ENCODE results near the gene AAMP.

Gene AAMP

GRCh38 chr2:218269900-218270720, at the start of gene AAMP, which contains the start of gene PNKD:
Gene AAMP (minus strand): TSS chr2:218270137. CDS start chr2:218270086, 51 bp downstream.
Gene PNKD (plus strand): TSS chr2:218270519. CDS start chr2:218270536, 17 bp downstream.
- Histone ChIP-seq H3K27me3 (replicated peaks; ENCODE audit: insufficient read depth, low read length) (no peaks in the 10 kb centered on the region), H3K36me3 (replicated peaks; ENCODE audit: insufficient read depth, low read length) (no peaks in the 10 kb centered on the region; the same call in 1 of the 2 replicates), H3K4me3 (ENCODE audit: low read length) (peak within 1 kb of the TSS; percentile 98), H3K4me2 (ENCODE audit: low read depth, low read length) (peak within 1 kb of the TSS; percentile 95), H4K20me1 (ENCODE audit: insufficient read depth, low read length) (no peaks in the 10 kb centered on the region), H3K9me3 (replicated peaks; ENCODE audit: insufficient read depth, low read length) (no peaks in the 10 kb centered on the region), H2AFZ (ENCODE audit: low read length) (peak within 1 kb of the TSS; percentile 73), H3K27ac (ENCODE audit: low read length) (peak within 1 kb of the TSS; percentile 23; the same call in 1 of the 2 replicates), H3F3A (ENCODE audit: insufficient read depth, low read length) (no peaks in the 10 kb centered on the region; the same call in 1 of the 2 replicates), H3K9ac (ENCODE audit: low read length) (peak within 1 kb of the TSS; percentile 77), H3K4me1 (ENCODE audit: low read length) (peaks cover 3% of the 10 kb centered on the region; the same call in 1 of the 2 replicates), H3K79me2 (ENCODE audit: low read length) (peaks cover 49% of the 10 kb centered on the region), H3K9me2 (replicated peaks; ENCODE audit: insufficient read depth, low read length) (no peaks in the 10 kb centered on the region)
- DNase-seq: peak; percentile 99
- TF ChIP-seq EZH2 (optimal IDR thresholded peaks at IDR 0.05; ENCODE audit: low read depth, low read length): no peak
- TF ChIP-seq CTCF (IDR thresholded peaks at IDR 0.05; ENCODE audit: low read length): peak; percentile 14; the same call in 1 of the 2 replicates
- TF ChIP-seq EZH2phosphoT487 (IDR thresholded peaks at IDR 0.05; ENCODE audit: low read length): no peak

- Histone ChIP-seq H3K9me3 (replicated peaks; ENCODE audit: insufficient read depth, low read length) (no peaks in the 10 kb centered on the region), H3K79me2 (ENCODE audit: low read length) (no peaks in the 10 kb centered on the region), H3K27me3 (replicated peaks; ENCODE audit: insufficient read depth, low read length) (no peaks in the 10 kb centered on the region), H4K20me1 (ENCODE audit: insufficient read depth, low read length) (no peaks in the 10 kb centered on the region), H3K4me1 (ENCODE audit: low read length) (no peaks in the 10 kb centered on the region), H3K9me2 (replicated peaks; ENCODE audit: insufficient read depth, low read length) (no peaks in the 10 kb centered on the region), H3K4me3 (ENCODE audit: low read length) (no peak overlapping the region), H3K36me3 (replicated peaks; ENCODE audit: insufficient read depth, low read length) (no peaks in the 10 kb centered on the region), H3K4me2 (ENCODE audit: low read depth, low read length) (no peak overlapping the region), H3F3A (ENCODE audit: insufficient read depth, low read length) (0 out of 2 replicates have a peak, but pooled peaks cover 3% of the 10 kb centered on the region), H3K9ac (ENCODE audit: low read length) (no peak overlapping the region), H3K27ac (ENCODE audit: low read length) (no peak overlapping the region), H2AFZ (ENCODE audit: low read length) (no peak overlapping the region)
- no peak for DNase-seq
- TF ChIP-seq CTCF (IDR thresholded peaks at IDR 0.05; ENCODE audit: low read length) (no peak), EZH2 (optimal IDR thresholded peaks at IDR 0.05; ENCODE audit: low read depth, low read length) (no peak), EZH2phosphoT487 (IDR thresholded peaks at IDR 0.05; ENCODE audit: low read length) (no peak)
Observed at GRCh38 chr2:218318241-218318640, 48.3 kb upstream of the AAMP start.

- Histone ChIP-seq H3K79me2 (ENCODE audit: low read length) (no peaks in the 10 kb centered on the region), H2AFZ (ENCODE audit: low read length) (no peak overlapping the region), H3K36me3 (replicated peaks; ENCODE audit: insufficient read depth, low read length) (no peaks in the 10 kb centered on the region), H3K27ac (ENCODE audit: low read length) (no peak overlapping the region), H3K9me2 (replicated peaks; ENCODE audit: insufficient read depth, low read length) (no peaks in the 10 kb centered on the region), H3K4me3 (ENCODE audit: low read length) (no peak overlapping the region), H3K27me3 (replicated peaks; ENCODE audit: insufficient read depth, low read length) (no peaks in the 10 kb centered on the region), H4K20me1 (ENCODE audit: insufficient read depth, low read length) (no peaks in the 10 kb centered on the region), H3K4me1 (ENCODE audit: low read length) (no peaks in the 10 kb centered on the region), H3F3A (ENCODE audit: insufficient read depth, low read length) (0 out of 2 replicates have a peak, but pooled peaks cover 3% of the 10 kb centered on the region), H3K9me3 (replicated peaks; ENCODE audit: insufficient read depth, low read length) (no peaks in the 10 kb centered on the region), H3K4me2 (ENCODE audit: low read depth, low read length) (no peak overlapping the region), H3K9ac (ENCODE audit: low read length) (no peak overlapping the region)
- TF ChIP-seq CTCF (IDR thresholded peaks at IDR 0.05; ENCODE audit: low read length) (no peak), EZH2phosphoT487 (IDR thresholded peaks at IDR 0.05; ENCODE audit: low read length) (no peak), EZH2 (optimal IDR thresholded peaks at IDR 0.05; ENCODE audit: low read depth, low read length) (no peak)
- DNase-seq: no peak
Observed at GRCh38 chr2:218317835-218318234, 47.9 kb upstream of the AAMP start.
